Smooth muscle cell (in vitro differentiated cells): ENCODE data around the gene CA12. TPM values are rescaled to one million over a fixed set of nuclear protein-coding genes. Genes with fewer than 3 reads are reported as not detected.

Experiments
- DNase-seq: peaks from one replicate; lab custom pipeline; 2025; ENCODE audit not compliant: unreplicated experiment; lab: John Stamatoyannopoulos, UW
- H2AFZ ChIP-seq: fragments of 200-600 bp; sonication (generic); 2 replicates; pipeline ENCODE4 v1.6.0; 2016; ENCODE audit warnings: antibody characterized with exemption, low read depth, mild to moderate bottlenecking
- H3F3A ChIP-seq: fragments of 200-600 bp; sonication (generic); 2 replicates; pipeline ENCODE4 v1.6.0; 2017; ENCODE audit warnings: antibody characterized with exemption, low read depth
- H3K27ac ChIP-seq: fragments of 200-600 bp; sonication (generic); 2 replicates; pipeline ENCODE4 v1.5.1; 2016; ENCODE audit warnings: low read depth, mild to moderate bottlenecking
- H3K27me3 ChIP-seq: fragments of 200-600 bp; sonication (generic); 2 replicates; pipeline ENCODE4 v1.6.1; 2016; ENCODE audit warnings: low read depth, mild to moderate bottlenecking
- H3K36me3 ChIP-seq: fragments of 200-600 bp; sonication (generic); 2 replicates; pipeline ENCODE4 v1.5.1; 2016; ENCODE audit warnings: low read depth
- H3K4me1 ChIP-seq: fragments of 200-600 bp; sonication (generic); 2 replicates; pipeline ENCODE4 v1.5.1; 2016; ENCODE audit warnings: low read depth
- H3K4me2 ChIP-seq: fragments of 200-600 bp; sonication (generic); 2 replicates; pipeline ENCODE4 v1.6.0; 2016; ENCODE audit warnings: mild to moderate bottlenecking
- H3K4me3 ChIP-seq: fragments of 200-600 bp; sonication (generic); 2 replicates; pipeline ENCODE4 v1.5.1; 2016; ENCODE audit warnings: mild to moderate bottlenecking
- H3K79me2 ChIP-seq: fragments of 200-600 bp; sonication (generic); 2 replicates; pipeline ENCODE4 v1.6.0; 2016; ENCODE audit warnings: low read depth, mild to moderate bottlenecking
- H3K9ac ChIP-seq: fragments of 200-600 bp; sonication (generic); 2 replicates; pipeline ENCODE4 v1.6.0; 2016; ENCODE audit warnings: low read depth
- H3K9me3 ChIP-seq: fragments of 200-600 bp; sonication (generic); replicated peaks from 2 replicates; pipeline ENCODE4 v1.5.1; 2016; ENCODE audit warnings: low read depth
- H4K20me1 ChIP-seq: fragments of 200-600 bp; sonication (generic); 2 replicates; pipeline ENCODE4 v1.6.0; 2016; ENCODE audit warnings: low read depth
- WGBS: methylation state at CpG from one replicate; pipeline ENCODE4 v1.1.7; 2016; ENCODE audit warnings: low lambda C conversion rate; 5-methylcytosine and 5-hydroxymethylcytosine counted together
- polyA plus RNA-seq: library from polyadenylated mRNA; unstranded; fragments of >200 nt; fragmentation: Nextera tagmentation; extraction: Ambion mirVana; gene quantifications from 2 replicates; pipeline ENCODE4 v1.2.1, GENCODE V29; 2016
- total RNA-seq: library from RNA; depleted of rRNA; stranded (reverse); fragments of >200 nt; gene quantifications from 2 replicates; pipeline ENCODE4 v1.2.3, GENCODE V29; 2014
- TF ChIP-seq, protein P1 (sequence below): fragments of 200-600 bp; sonication (generic); IDR thresholded peaks from 2 replicates; pipeline ENCODE4 v1.5.1; 2017; ENCODE audit warnings: borderline replicate concordance, mild to moderate bottlenecking, antibody characterized with exemption; ENCODE audit not compliant: insufficient read depth, poor library complexity, severe bottlenecking

CA12 gene
- total and polyA plus RNA-seq, 2 experiments from 2014 or later, result 13.5 to 14.0 TPM

GRCh38 chr15:63319065-63319464 lies 62.6 kb downstream of the CA12 start:
- H4K20me1 ChIP-seq, result no peaks in the 10 kb centered on the region
- TF ChIP-seq, protein P1, sequence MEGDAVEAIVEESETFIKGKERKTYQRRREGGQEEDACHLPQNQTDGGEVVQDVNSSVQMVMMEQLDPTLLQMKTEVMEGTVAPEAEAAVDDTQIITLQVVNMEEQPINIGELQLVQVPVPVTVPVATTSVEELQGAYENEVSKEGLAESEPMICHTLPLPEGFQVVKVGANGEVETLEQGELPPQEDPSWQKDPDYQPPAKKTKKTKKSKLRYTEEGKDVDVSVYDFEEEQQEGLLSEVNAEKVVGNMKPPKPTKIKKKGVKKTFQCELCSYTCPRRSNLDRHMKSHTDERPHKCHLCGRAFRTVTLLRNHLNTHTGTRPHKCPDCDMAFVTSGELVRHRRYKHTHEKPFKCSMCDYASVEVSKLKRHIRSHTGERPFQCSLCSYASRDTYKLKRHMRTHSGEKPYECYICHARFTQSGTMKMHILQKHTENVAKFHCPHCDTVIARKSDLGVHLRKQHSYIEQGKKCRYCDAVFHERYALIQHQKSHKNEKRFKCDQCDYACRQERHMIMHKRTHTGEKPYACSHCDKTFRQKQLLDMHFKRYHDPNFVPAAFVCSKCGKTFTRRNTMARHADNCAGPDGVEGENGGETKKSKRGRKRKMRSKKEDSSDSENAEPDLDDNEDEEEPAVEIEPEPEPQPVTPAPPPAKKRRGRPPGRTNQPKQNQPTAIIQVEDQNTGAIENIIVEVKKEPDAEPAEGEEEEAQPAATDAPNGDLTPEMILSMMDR, result no peak
- no peak overlapping the region for H2AFZ ChIP-seq
- no peaks in the 10 kb centered on the region for H3K4me1 ChIP-seq
- no peak overlapping the region for H3K27ac ChIP-seq
- no peak for DNase-seq
- no peak overlapping the region for H3K4me3 ChIP-seq
- no peaks in the 10 kb centered on the region for H3F3A ChIP-seq
- no peak overlapping the region for H3K9ac ChIP-seq
- H3K9me3 ChIP-seq, result no peaks in the 10 kb centered on the region
- no peaks in the 10 kb centered on the region for H3K27me3 ChIP-seq
- 43% methylated on average over 3 of the region's 3 CpGs for WGBS
- no peak overlapping the region for H3K4me2 ChIP-seq
- no peaks in the 10 kb centered on the region for H3K36me3 ChIP-seq
- H3K79me2 ChIP-seq, result no peaks in the 10 kb centered on the region

DNA sequence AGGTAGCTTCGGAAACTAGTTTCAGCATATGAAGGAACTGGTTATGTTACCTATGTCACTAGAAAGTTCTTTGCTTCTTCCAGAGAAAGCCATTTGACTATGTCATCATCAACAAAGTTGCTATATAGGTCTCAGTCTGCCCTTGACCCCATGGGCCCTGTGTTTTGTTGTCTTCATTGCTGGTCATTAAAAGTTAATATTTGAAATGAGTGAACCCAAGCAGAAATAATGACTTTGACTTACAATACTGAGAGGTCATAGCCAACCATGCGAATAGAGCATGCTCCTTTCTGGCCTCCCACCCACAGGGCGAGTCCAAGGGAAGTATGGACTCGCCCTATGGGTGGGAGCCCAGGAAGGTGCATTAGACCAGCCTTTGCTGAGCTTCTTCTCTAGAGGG lies 63.3 kb downstream of the CA12 start:
- no peaks in the 10 kb centered on the region for H3K9me3 ChIP-seq
- DNase-seq, result no peak
- no peaks in the 10 kb centered on the region for H3K27me3 ChIP-seq
- no peak overlapping the region for H3K9ac ChIP-seq
- H2AFZ ChIP-seq, result no peak overlapping the region
- H3K79me2 ChIP-seq, result no peaks in the 10 kb centered on the region
- no peak overlapping the region for H3K27ac ChIP-seq
- no peak overlapping the region for H3K4me2 ChIP-seq
- TF ChIP-seq, protein P1, result no peak
- H3K36me3 ChIP-seq, result no peaks in the 10 kb centered on the region
- H4K20me1 ChIP-seq, result no peaks in the 10 kb centered on the region
- no peaks in the 10 kb centered on the region for H3F3A ChIP-seq
- no peaks in the 10 kb centered on the region for H3K4me1 ChIP-seq
- H3K4me3 ChIP-seq, result no peak overlapping the region
- 99% methylated on average over 4 of the region's 4 CpGs for WGBS

DNA sequence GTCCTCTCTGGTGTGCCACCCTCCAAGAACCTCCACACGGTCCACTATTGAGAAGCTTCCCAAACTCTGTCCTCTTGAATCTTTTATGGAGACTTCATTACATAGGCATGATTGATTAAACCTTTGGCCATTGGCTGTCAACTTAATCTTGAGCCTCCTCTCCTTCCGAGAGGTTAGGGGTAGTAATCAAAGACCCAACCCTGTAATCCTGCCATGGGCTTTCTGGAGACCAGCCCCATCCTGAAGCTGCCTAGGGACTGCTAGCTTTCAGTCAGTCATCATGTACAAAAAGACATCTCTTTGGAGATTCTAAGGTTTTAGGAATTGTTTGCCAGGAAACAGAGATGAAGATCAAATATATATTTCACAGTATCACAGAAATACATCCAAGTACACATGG lies 67.2 kb downstream of the CA12 start:
- Histone ChIP-seq H3K4me3 (no peak overlapping the region), H3K27me3 (no peaks in the 10 kb centered on the region), H3K27ac (no peak overlapping the region), H3K4me2 (no peak overlapping the region), H3K79me2 (no peaks in the 10 kb centered on the region), H4K20me1 (no peaks in the 10 kb centered on the region), H3K4me1 (no peaks in the 10 kb centered on the region), H3F3A (no peaks in the 10 kb centered on the region), H2AFZ (no peak overlapping the region), H3K9me3 (no peaks in the 10 kb centered on the region), H3K36me3 (no peaks in the 10 kb centered on the region), H3K9ac (no peak overlapping the region)
- TF ChIP-seq, protein P1, result no peak
- WGBS, result 89% methylated on average over 2 of the region's 2 CpGs
- no peak for DNase-seq

DNA sequence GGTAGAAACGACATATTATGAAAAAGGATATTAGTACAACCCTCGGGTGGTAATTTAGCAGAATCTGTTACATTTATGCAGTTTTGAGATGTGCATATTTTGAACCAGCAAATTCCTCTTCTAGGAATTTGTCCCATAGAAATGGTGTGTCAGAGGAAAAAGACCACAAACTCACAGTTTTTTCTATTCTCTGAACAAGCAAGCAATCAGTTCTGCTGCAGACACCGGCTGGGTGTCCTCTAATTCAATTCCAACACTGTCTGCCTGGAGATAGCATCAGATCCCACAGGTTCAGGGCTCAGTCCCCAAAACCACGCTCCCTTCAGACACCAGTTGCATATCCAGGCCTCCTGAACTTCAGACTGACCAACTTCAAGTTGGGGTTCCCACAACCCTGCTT lies 67.8 kb downstream of the CA12 start:
- H3K79me2 ChIP-seq, result no peaks in the 10 kb centered on the region
- no peaks in the 10 kb centered on the region for H3F3A ChIP-seq
- no peak overlapping the region for H3K9ac ChIP-seq
- H4K20me1 ChIP-seq, result no peaks in the 10 kb centered on the region
- no peak overlapping the region for H2AFZ ChIP-seq
- 84% methylated on average over 4 of the region's 4 CpGs for WGBS
- no peak overlapping the region for H3K4me2 ChIP-seq
- no peak for DNase-seq
- no peaks in the 10 kb centered on the region for H3K9me3 ChIP-seq
- no peaks in the 10 kb centered on the region for H3K27me3 ChIP-seq
- no peaks in the 10 kb centered on the region for H3K36me3 ChIP-seq
- H3K27ac ChIP-seq, result no peak overlapping the region
- TF ChIP-seq, protein P1, result no peak
- no peaks in the 10 kb centered on the region for H3K4me1 ChIP-seq
- no peak overlapping the region for H3K4me3 ChIP-seq
